Osteocyte (in vitro differentiated cells): ENCODE data around the gene C1QTNF8. TPM values are rescaled to one million over a fixed set of nuclear protein-coding genes. Genes with fewer than 3 reads are reported as not detected.

Source experiments
- DNase-seq: peaks from one replicate; pipeline ENCODE4 v3.0.0; 2021; ENCODE audit warnings: mixed read lengths; ENCODE audit not compliant: unreplicated experiment; ENCODE audit errors: extremely low spot score
- H3K27ac Mint-ChIP-seq: one replicate; pipeline ENCODE4 v1.8.0; 2021; ENCODE audit warnings: mild to moderate bottlenecking, mixed read lengths; ENCODE audit not compliant: unreplicated experiment
- H3K27me3 Mint-ChIP-seq: one replicate; pipeline ENCODE4 v1.8.0; 2021; ENCODE audit warnings: mixed read lengths; ENCODE audit not compliant: unreplicated experiment
- H3K36me3 Mint-ChIP-seq: one replicate; pipeline ENCODE4 v1.8.0; 2021; ENCODE audit warnings: mixed read lengths; ENCODE audit not compliant: unreplicated experiment
- H3K4me1 Mint-ChIP-seq: one replicate; pipeline ENCODE4 v1.8.0; 2021; ENCODE audit warnings: mixed read lengths; ENCODE audit not compliant: unreplicated experiment
- H3K4me3 Mint-ChIP-seq: one replicate; pipeline ENCODE4 v1.8.0; 2021; ENCODE audit warnings: mild to moderate bottlenecking, moderate library complexity, mixed read lengths; ENCODE audit not compliant: unreplicated experiment
- H3K9me3 Mint-ChIP-seq: one replicate; pipeline ENCODE4 v1.8.0; 2021; ENCODE audit warnings: mixed read lengths; ENCODE audit not compliant: unreplicated experiment
- total RNA-seq: library from RNA; stranded (reverse); gene quantifications from 2 replicates; pipeline ENCODE4 v1.2.1, GENCODE V29; 2021
- TF ChIP-seq, protein P1 (sequence below): fragments of 200-600 bp; sonication (generic); IDR thresholded peaks from 2 replicates; pipeline ENCODE4 v1.5.0; 2021; ENCODE audit warnings: antibody characterized with exemption, mild to moderate bottlenecking, moderate library complexity

The C1QTNF8 gene
- total RNA-seq, 1 donor from 2014 or later, result not detected

- Mint-ChIP-seq H3K36me3 (no peaks in the 10 kb centered on the region), H3K9me3 (no peaks in the 10 kb centered on the region)
- DNase-seq, result no peak
These were observed 39.4 kb upstream of the C1QTNF8 start for GRCh38 chr16:1135459-1135825.

DNA sequence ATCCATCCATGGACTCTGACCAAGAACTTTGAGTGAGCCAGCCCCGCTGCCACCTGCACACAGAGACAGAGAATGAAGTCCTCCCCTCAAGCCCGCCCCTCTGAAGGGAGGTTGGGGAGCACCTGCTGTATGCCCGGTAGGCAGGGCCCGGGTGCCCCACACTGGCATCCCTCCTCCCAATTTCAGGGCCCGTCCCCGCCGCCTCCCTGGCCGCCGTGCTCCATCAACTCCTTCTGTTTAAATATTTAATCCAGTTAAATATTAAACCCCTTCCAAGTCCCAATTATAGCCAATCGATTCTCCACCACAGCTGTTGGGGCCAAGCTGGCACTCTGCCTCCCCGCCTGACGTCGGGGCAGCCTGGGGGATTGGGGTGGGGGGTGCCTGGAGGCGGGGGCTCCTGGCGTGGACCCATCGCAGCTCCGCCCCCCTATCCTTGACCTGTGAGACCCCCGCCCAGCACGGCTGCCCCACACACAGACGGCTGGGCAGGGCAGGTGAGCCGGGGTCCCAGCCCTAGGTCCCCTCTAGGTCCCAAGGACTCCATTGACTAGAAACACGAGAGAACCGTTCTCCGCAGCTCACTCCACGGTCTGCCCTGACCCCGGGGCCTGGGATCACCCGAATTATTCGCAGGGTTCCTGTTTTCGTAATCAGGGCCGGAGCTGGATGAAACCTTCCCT is 38.9 kb upstream of the C1QTNF8 start:
- H3K27ac Mint-ChIP-seq, result no peak overlapping the region
- H3K4me3 Mint-ChIP-seq, result no peak overlapping the region
- H3K9me3 Mint-ChIP-seq, result no peaks in the 10 kb centered on the region
- H3K4me1 Mint-ChIP-seq, result no peaks in the 10 kb centered on the region
- no peaks in the 10 kb centered on the region for H3K36me3 Mint-ChIP-seq
- no peaks in the 10 kb centered on the region for H3K27me3 Mint-ChIP-seq
- DNase-seq, result no peak
- TF ChIP-seq, protein P1, sequence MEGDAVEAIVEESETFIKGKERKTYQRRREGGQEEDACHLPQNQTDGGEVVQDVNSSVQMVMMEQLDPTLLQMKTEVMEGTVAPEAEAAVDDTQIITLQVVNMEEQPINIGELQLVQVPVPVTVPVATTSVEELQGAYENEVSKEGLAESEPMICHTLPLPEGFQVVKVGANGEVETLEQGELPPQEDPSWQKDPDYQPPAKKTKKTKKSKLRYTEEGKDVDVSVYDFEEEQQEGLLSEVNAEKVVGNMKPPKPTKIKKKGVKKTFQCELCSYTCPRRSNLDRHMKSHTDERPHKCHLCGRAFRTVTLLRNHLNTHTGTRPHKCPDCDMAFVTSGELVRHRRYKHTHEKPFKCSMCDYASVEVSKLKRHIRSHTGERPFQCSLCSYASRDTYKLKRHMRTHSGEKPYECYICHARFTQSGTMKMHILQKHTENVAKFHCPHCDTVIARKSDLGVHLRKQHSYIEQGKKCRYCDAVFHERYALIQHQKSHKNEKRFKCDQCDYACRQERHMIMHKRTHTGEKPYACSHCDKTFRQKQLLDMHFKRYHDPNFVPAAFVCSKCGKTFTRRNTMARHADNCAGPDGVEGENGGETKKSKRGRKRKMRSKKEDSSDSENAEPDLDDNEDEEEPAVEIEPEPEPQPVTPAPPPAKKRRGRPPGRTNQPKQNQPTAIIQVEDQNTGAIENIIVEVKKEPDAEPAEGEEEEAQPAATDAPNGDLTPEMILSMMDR, result no peak

More at GRCh38 chr16:1135459-1135825, 39.4 kb upstream of the C1QTNF8 start:
- Mint-ChIP-seq H3K27me3 (no peaks in the 10 kb centered on the region), H3K27ac (no peak overlapping the region), H3K4me1 (no peaks in the 10 kb centered on the region), H3K4me3 (no peak overlapping the region)
- TF ChIP-seq, protein P1, result no peak

DNA sequence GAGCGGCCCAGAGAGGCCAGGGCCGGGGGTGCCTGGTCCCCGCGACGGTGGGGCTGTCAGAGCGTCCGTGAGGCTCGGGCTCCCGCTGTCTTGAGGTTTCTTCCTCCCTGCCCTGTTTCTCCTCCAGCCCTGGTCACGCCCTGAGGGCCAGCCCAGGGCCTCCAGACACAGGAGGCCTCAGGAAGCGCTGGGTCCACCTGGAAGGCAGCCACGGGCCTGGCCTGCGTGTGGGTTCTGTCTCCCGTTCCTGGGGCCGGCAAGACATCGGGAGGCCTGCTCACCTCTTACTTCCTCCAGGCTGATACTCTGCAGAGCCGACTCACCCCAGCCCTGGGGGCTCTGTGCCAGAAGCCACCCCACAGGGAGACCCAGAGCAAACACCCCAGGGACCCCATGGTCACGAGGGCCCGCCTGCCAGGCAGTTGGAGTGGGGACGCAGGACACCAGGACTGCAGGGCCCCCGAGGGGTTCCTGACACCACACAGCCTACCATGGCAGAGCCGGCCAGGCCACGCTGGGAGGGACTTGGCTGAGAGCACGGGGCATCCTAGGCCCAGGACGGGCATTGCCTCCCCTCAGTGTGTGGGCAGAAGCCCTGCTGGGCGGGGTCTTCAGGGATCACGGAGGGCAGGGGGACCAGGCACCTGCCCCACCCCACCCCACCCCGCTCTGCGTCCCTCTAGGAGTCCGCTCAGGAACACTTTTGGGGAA is 37.9 kb upstream of the C1QTNF8 start:
- DNase-seq, result no peak
- TF ChIP-seq, protein P1, result no peak
- H3K4me3 Mint-ChIP-seq, result no peak overlapping the region
- no peaks in the 10 kb centered on the region for H3K4me1 Mint-ChIP-seq
- H3K27ac Mint-ChIP-seq, result no peak overlapping the region
- no peaks in the 10 kb centered on the region for H3K9me3 Mint-ChIP-seq
- no peaks in the 10 kb centered on the region for H3K27me3 Mint-ChIP-seq
- no peaks in the 10 kb centered on the region for H3K36me3 Mint-ChIP-seq

DNA sequence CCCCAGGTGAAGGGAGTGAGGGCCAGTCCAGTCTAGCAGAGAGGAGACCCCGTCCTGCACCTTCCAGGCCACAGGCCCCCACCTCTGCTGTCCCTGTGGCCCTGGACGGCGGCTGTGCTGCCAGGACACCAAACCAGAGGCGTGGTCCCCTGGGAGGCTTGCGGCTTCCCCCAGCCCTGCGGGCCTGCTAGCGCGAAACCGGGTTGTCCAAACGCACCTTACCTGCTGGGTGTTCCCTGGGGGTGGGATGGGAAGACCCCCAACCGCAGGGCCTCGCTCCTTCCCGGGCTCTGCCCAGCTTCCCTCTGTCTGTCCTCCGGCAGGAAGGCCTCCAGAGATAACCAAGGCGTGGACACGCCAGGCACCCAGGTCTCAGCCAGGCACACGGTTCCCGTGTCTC is 37.2 kb upstream of the C1QTNF8 start:
- Mint-ChIP-seq H3K27ac (no peak overlapping the region), H3K36me3 (no peaks in the 10 kb centered on the region), H3K9me3 (no peaks in the 10 kb centered on the region), H3K27me3 (no peaks in the 10 kb centered on the region), H3K4me3 (no peak overlapping the region), H3K4me1 (no peaks in the 10 kb centered on the region)
- DNase-seq, result no peak
- TF ChIP-seq, protein P1, result no peak

DNA sequence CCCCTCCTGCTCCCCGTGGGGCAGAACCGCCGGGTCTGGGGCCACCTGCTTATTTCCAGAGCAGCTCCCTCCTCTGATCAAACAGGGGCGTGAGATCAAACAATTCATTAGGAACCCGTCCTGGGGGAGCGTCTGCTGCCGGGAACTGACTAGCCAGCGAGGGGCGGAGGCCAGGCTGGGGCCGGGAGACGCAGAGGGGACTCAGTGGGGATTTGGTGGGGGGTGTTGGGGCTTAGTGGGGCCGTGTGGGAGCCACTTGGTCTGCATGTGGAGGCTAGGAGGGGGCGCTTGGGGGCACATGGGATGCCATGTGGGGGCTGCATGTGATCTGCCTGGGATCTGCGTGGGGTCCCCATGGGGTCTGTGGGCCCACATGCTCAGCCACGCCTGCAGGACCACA is 36.4 kb upstream of the C1QTNF8 start:
- H3K36me3 Mint-ChIP-seq, result no peaks in the 10 kb centered on the region
- no peak overlapping the region for H3K4me3 Mint-ChIP-seq
- H3K9me3 Mint-ChIP-seq, result no peaks in the 10 kb centered on the region
- TF ChIP-seq, protein P1, result no peak
- no peak for DNase-seq
- no peaks in the 10 kb centered on the region for H3K27me3 Mint-ChIP-seq
- no peaks in the 10 kb centered on the region for H3K4me1 Mint-ChIP-seq
- H3K27ac Mint-ChIP-seq, result no peak overlapping the region
